OCI-LY3 (cell line): ENCODE data around the gene FMNL2.

ENCODE experiments used
- EZH2phosphoT487 ChIP-seq: fragments of 200-600 bp; shearing (Covaris generic); IDR thresholded peaks from 2 replicates; pipeline ENCODE4 v1.6.1; 2018; ENCODE audit warnings: antibody characterized with exemption, mixed run types, low read depth
- TF ChIP-seq, protein P1 (sequence below): fragments of 200-600, 300-600 bp; sonication (generic); IDR thresholded peaks from 2 replicates; pipeline ENCODE4 v1.5.1; 2014; ENCODE audit warnings: antibody characterized with exemption, low read length, low read depth

DNA sequence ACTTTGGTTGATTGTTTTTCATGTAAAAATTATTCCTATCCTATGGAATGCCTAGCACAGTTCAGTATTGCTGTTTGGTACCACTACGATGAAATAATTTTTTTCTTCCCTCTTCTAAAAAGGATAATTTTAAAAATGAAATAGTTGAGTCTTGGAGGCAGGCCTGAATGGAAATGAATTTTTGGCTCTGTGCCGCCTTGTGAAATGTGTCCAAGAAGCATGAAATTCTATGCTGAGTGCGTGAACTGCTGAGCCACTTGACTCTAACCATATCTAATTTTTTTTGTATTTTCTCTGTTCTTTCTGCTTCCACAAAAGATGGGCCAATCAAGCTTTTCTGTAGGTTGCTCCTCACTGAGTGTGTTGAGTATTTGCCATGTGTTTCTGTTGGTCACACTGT lies 287.2 kb downstream of the FMNL2 start:
- TF ChIP-seq, protein P1, sequence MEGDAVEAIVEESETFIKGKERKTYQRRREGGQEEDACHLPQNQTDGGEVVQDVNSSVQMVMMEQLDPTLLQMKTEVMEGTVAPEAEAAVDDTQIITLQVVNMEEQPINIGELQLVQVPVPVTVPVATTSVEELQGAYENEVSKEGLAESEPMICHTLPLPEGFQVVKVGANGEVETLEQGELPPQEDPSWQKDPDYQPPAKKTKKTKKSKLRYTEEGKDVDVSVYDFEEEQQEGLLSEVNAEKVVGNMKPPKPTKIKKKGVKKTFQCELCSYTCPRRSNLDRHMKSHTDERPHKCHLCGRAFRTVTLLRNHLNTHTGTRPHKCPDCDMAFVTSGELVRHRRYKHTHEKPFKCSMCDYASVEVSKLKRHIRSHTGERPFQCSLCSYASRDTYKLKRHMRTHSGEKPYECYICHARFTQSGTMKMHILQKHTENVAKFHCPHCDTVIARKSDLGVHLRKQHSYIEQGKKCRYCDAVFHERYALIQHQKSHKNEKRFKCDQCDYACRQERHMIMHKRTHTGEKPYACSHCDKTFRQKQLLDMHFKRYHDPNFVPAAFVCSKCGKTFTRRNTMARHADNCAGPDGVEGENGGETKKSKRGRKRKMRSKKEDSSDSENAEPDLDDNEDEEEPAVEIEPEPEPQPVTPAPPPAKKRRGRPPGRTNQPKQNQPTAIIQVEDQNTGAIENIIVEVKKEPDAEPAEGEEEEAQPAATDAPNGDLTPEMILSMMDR, result no peak
- TF ChIP-seq EZH2phosphoT487, result no peak
